Endothelial cell of umbilical vein (primary cell): ENCODE results near the gene NLRP6. TPM values are rescaled to one million over a fixed set of nuclear protein-coding genes. Genes with fewer than 3 reads are reported as not detected.
A peak's percentile ranks its signal among the peaks of the same experiment; 100 is the strongest.
"Not testable (repeated sequence)": the region's sequence is repeated elsewhere in the genome, so short reads cannot be mapped to it uniquely, and the experiment has no call there.

ENCODE experiments used
- BruUV-seq: library from RNA; stranded (reverse); fragments of 400-500 nt; replicated peaks from 2 replicates; lab custom pipeline; 2021; lab: Mats Ljungman, UMichigan
- CTCF ChIA-PET: fragments of 300-600, 350-600 bp; sonication (Branson Sonifier 250); formaldehyde crosslinking; loops from one replicate; lab custom pipeline; 2021; ENCODE audit warnings: antibody characterized with exemption, inconsistent platforms; lab: Charles Lee
- POLR2A ChIA-PET: fragments of 300-600, 350-600 bp; sonication (Branson Sonifier 250); formaldehyde crosslinking; loops from one replicate; lab custom pipeline; 2021; ENCODE audit warnings: antibody characterized with exemption, inconsistent platforms; lab: Charles Lee
- DNase-seq: peaks from one replicate; pipeline ENCODE4 v3.0.0-alpha.2; 2011; ENCODE audit warnings: low read depth, low spot score
- FAIRE-seq: peaks from 2 replicates; lab custom pipeline; 2011; peaks lifted over from hg19 to GRCh38; lab: Jason Lieb, UNC
- H2AFZ ChIP-seq: 2 replicates; pipeline ENCODE4 v1.6.0; 2012; ENCODE audit warnings: low read depth, low read length, control low read depth, inconsistent platforms
- H3K27ac ChIP-seq: 2 replicates; pipeline ENCODE4 v1.5.1; 2011; ENCODE audit warnings: low read depth, mild to moderate bottlenecking, control low read depth, low read length, moderate library complexity; ENCODE audit not compliant: insufficient read depth
- H3K27me3 ChIP-seq, 2 experiments: 2 replicates each; pipeline versions ENCODE4 v1.6.0 to v1.6.1; 2011; ENCODE audit warnings: low read length in 2 of 2, mixed read lengths in 1 of 2; ENCODE audit not compliant: control insufficient read depth in 2 of 2, insufficient read depth in 2 of 2
- H3K36me3 ChIP-seq, 2 experiments: 2 replicates in 1 of 2; 3 replicates in 1 of 2; pipeline ENCODE4 v1.5.1; 2011; ENCODE audit warnings: low read length in 2 of 2, mild to moderate bottlenecking in 1 of 2, moderate library complexity in 1 of 2; ENCODE audit not compliant: control insufficient read depth in 2 of 2, insufficient read depth in 2 of 2; ENCODE audit errors: extremely low read depth in 1 of 2
- H3K4me1 ChIP-seq: 3 replicates; pipeline ENCODE4 v1.5.1; 2011; ENCODE audit warnings: mild to moderate bottlenecking, low read length; ENCODE audit not compliant: control insufficient read depth, insufficient read depth; ENCODE audit errors: extremely low read depth
- H3K4me2 ChIP-seq: 2 replicates; pipeline ENCODE4 v1.6.1; 2011; ENCODE audit warnings: low read length, control low read depth, mixed read lengths; ENCODE audit not compliant: insufficient read depth
- H3K4me3 ChIP-seq, 3 experiments: fragments of 200-600 bp in 1 of 3; sonication (generic), shearing (Covaris generic) in 1 of 3; replicated peaks in 1 of 3; 2 replicates each; pipeline ENCODE4 v1.5.1; 2011 to 2016; ENCODE audit warnings: control low read depth in 3 of 3, low read length in 3 of 3, mild to moderate bottlenecking in 2 of 3, inconsistent platforms in 1 of 3, low read depth in 1 of 3, moderate library complexity in 1 of 3; ENCODE audit not compliant: insufficient read depth in 1 of 3
- H3K79me2 ChIP-seq: 2 replicates; pipeline ENCODE4 v1.6.0; 2012; ENCODE audit warnings: low read length, inconsistent platforms; ENCODE audit not compliant: control insufficient read depth, insufficient read depth
- H3K9ac ChIP-seq: replicated peaks from 2 replicates; pipeline ENCODE3; 2011; ENCODE audit warnings: low read length, control low read depth; ENCODE audit not compliant: insufficient read depth; ENCODE audit errors: extremely low read depth
- H3K9me1 ChIP-seq: replicated peaks from 3 replicates; pipeline ENCODE4 v1.6.0; 2011; ENCODE audit warnings: mild to moderate bottlenecking, low read length; ENCODE audit not compliant: control insufficient read depth, insufficient read depth; ENCODE audit errors: extremely low read depth
- H3K9me3 ChIP-seq: replicated peaks from 2 replicates; pipeline ENCODE4 v1.5.1; 2012; ENCODE audit warnings: low read length, inconsistent platforms; ENCODE audit not compliant: control insufficient read depth, insufficient read depth
- H4K20me1 ChIP-seq: replicated peaks from 2 replicates; pipeline ENCODE3; 2011; ENCODE audit warnings: mild to moderate bottlenecking, low read length; ENCODE audit not compliant: control insufficient read depth, insufficient read depth; ENCODE audit errors: extremely low read depth
- FOS ChIP-seq: IDR thresholded peaks from 2 replicates; pipeline ENCODE4 v1.6.1; 2011; ENCODE audit warnings: mild to moderate bottlenecking, low read length, moderate library complexity, borderline replicate concordance; ENCODE audit not compliant: insufficient read depth
- JUN ChIP-seq: IDR thresholded peaks from 2 replicates; pipeline ENCODE4 v1.6.1; 2011; ENCODE audit warnings: borderline replicate concordance, low read depth; ENCODE audit not compliant: insufficient read length, insufficient read depth
- MAX ChIP-seq: IDR thresholded peaks from 2 replicates; pipeline ENCODE4 v1.6.1; 2011; ENCODE audit not compliant: insufficient read depth, insufficient read length
- MYC ChIP-seq: IDR thresholded peaks from one replicate; pipeline ENCODE4 v1.6.1; 2011; ENCODE audit warnings: mild to moderate bottlenecking, low read depth, low read length
- dilution Hi-C: fragments of 300-500 bp; cut with MboI; formaldehyde crosslinking; loops from one replicate; pipeline ENCODE4 v1.15.0; 2019; ENCODE audit warnings: low sequenced_read_pairs; ENCODE audit not compliant: extremely low pct_ligation_motif_present
- intact Hi-C: fragments of 100-400 bp; cut with micrococcal nuclease; formaldehyde crosslinking; loops from one replicate; pipeline ENCODE4 v1.10.0; 2022
- polyA plus RNA-seq, 4 experiments: library from polyadenylated mRNA; depleted of rRNA in 3 of 4; stranded (reverse) in 3 of 4; unstranded in 1 of 4; fragments of >200 nt; gene quantifications; 2 replicates each; pipeline versions ENCODE4 v1.2.1 to v1.2.3, GENCODE V29; 2011 to 2012; ENCODE audit warnings: missing spikeins in 1 of 4
- total RNA-seq: library from RNA; stranded (reverse); gene quantifications from 2 replicates; pipeline ENCODE4 v1.2.3, GENCODE V29; 2021

Gene NLRP6
- total and polyA plus RNA-seq, 2 donors (not counting 3 experiments of a cell fraction or from before 2014, with no cell fraction given) = not detected

- H4K20me1 ChIP-seq = no peaks in the 10 kb centered on the region
- CTCF ChIA-PET = no interaction called here
- POLR2A ChIA-PET = no interaction called here
- peaks cover 16% of the 10 kb centered on the region for H3K4me1 ChIP-seq
- peak within 1 kb of the TSS; percentile 3 for H3K4me2 ChIP-seq
- dilution Hi-C loops (no loop called here), intact Hi-C loops (no loop called here)
- H3K9ac ChIP-seq = no peak within 1 kb of the TSS
- TF ChIP-seq MAX (no peak), JUN (no peak), FOS (no peak), MYC (no peak)
- BruUV-seq = no TSS peak
- H3K9me1 ChIP-seq = no peaks in the 10 kb centered on the region
- no peaks in the 10 kb centered on the region for H3K9me3 ChIP-seq
- H3K27me3 ChIP-seq = peaks cover 19 to 28% of the 10 kb centered on the region in 2 experiments
- DNase-seq (peak; percentile 57), FAIRE-seq (peak; percentile 47)
- no peak within 1 kb of the TSS for H3K27ac ChIP-seq
- H3K36me3 ChIP-seq = no peaks in the 10 kb centered on the region
- H2AFZ ChIP-seq = peak within 1 kb of the TSS; percentile 25
- H3K79me2 ChIP-seq = peaks cover 10% of the 10 kb centered on the region
- H3K4me3 ChIP-seq = peak within 1 kb of the TSS in 1 of 3 experiments; percentile 7
Observed at GRCh38 chr11:313787-314553, 35.8 kb downstream of the NLRP6 start, which contains the start of gene IFITM1. IFITM1 (plus strand) TSS chr11:314040; CDS start chr11:314171, 131 bp downstream.

DNA sequence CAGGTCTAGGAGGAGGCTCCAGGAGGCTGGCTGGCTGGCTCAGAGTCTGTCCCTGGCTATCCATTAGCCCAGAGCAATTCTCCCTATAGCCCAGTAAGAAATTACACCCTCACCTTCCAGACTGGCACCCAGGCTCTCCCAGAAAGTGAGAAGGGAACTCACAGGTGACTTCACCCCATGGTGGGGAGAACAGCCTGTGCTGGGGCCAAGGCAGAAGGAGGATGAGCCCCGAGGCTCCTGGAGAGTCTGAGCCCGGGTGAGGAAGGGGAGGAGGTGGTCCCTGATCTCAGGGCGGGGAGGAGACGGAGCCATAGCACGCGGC is 36.3 kb downstream of the NLRP6 start:
- H3K27ac ChIP-seq, H3K4me2 ChIP-seq, intact Hi-C loops, H3K79me2 ChIP-seq, FAIRE-seq, H3K9me3 ChIP-seq, DNase-seq, H3K36me3 ChIP-seq, dilution Hi-C loops, H2AFZ ChIP-seq, CTCF ChIA-PET, H3K4me3 ChIP-seq, POLR2A ChIA-PET, BruUV-seq, H3K9ac ChIP-seq, H4K20me1 ChIP-seq, H3K9me1 ChIP-seq: not testable (repeated sequence)
- peaks cover 13% of the 10 kb centered on the region for H3K4me1 ChIP-seq
- H3K27me3 ChIP-seq = peaks cover 19 to 28% of the 10 kb centered on the region in 2 experiments
